Loucy (cell line): ENCODE data around the gene TBC1D2B.
"Not testable (repeated sequence)": the region's sequence is repeated elsewhere in the genome, so short reads cannot be mapped to it uniquely, and the experiment has no call there.

Experiments used
- EZH2phosphoT487 ChIP-seq: fragments of 200-600 bp; IDR thresholded peaks from 2 replicates; pipeline ENCODE4 v1.6.1; 2018; ENCODE audit warnings: antibody characterized with exemption, mild to moderate bottlenecking, moderate library complexity, borderline replicate concordance
- TF ChIP-seq, protein P1 (sequence below): fragments of 200-600 bp; sonication (generic); conservative IDR thresholded peaks from 2 replicates; pipeline ENCODE4 v1.5.1; 2014; ENCODE audit warnings: mild to moderate bottlenecking, antibody characterized with exemption, low read length

DNA sequence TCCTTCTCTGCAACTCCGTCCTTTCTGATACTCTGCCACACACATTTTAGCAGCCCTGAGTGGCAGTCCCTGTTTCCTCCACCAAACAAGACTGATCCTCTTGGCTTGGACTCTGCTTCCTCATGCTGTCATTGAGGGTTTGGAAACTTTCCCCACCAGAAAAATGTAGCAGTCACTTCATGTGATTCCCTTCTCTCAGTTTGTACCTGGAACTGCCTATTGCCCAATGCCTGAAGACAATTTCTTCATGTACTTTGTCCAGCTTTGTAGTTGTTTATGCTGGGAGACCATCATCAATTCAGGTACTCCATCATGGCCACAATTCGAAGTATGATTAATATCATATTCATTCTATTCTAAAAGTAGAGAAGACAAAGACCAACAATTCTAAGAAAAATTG is 119.5 kb downstream of the TBC1D2B start:
- TF ChIP-seq, protein P1, sequence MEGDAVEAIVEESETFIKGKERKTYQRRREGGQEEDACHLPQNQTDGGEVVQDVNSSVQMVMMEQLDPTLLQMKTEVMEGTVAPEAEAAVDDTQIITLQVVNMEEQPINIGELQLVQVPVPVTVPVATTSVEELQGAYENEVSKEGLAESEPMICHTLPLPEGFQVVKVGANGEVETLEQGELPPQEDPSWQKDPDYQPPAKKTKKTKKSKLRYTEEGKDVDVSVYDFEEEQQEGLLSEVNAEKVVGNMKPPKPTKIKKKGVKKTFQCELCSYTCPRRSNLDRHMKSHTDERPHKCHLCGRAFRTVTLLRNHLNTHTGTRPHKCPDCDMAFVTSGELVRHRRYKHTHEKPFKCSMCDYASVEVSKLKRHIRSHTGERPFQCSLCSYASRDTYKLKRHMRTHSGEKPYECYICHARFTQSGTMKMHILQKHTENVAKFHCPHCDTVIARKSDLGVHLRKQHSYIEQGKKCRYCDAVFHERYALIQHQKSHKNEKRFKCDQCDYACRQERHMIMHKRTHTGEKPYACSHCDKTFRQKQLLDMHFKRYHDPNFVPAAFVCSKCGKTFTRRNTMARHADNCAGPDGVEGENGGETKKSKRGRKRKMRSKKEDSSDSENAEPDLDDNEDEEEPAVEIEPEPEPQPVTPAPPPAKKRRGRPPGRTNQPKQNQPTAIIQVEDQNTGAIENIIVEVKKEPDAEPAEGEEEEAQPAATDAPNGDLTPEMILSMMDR, result not testable (repeated sequence)
- not testable (repeated sequence) for TF ChIP-seq EZH2phosphoT487
